Activated CD4-positive, alpha-beta memory T cell treated with anti-CD3 and anti-CD28 coated beads for 36 hours (primary cell): ENCODE data around the gene ORC4. TPM values are rescaled to one million over a fixed set of nuclear protein-coding genes. Genes with fewer than 3 reads are reported as not detected.

ENCODE experiments used
- CTCF ChIA-PET: fragments of 350-600 bp; sonication (Branson Sonifier 250); formaldehyde crosslinking; loops from one replicate; lab custom pipeline; 2021; ENCODE audit warnings: antibody characterized with exemption, inconsistent platforms; lab: Charles Lee
- POLR2A ChIA-PET: fragments of 350-600 bp; sonication (Branson Sonifier 250); formaldehyde crosslinking; loops from one replicate; lab custom pipeline; 2021; ENCODE audit warnings: antibody characterized with exemption; lab: Charles Lee
- DNase-seq: peaks from one replicate; pipeline ENCODE4 v3.0.0-alpha.2; 2020
- H3K27ac Mint-ChIP-seq: one replicate; pipeline ENCODE4 v1.8.0; 2021; ENCODE audit warnings: mixed read lengths
- H3K27me3 Mint-ChIP-seq: one replicate; pipeline ENCODE4 v1.8.0; 2021; ENCODE audit warnings: mixed read lengths
- H3K36me3 Mint-ChIP-seq: one replicate; pipeline ENCODE4 v1.8.0; 2021; ENCODE audit warnings: mixed read lengths
- H3K4me1 Mint-ChIP-seq: one replicate; pipeline ENCODE4 v1.8.0; 2021; ENCODE audit warnings: low read depth, mixed read lengths
- H3K4me3 Mint-ChIP-seq: one replicate; pipeline ENCODE4 v1.8.0; 2021; ENCODE audit warnings: mild to moderate bottlenecking, mixed read lengths
- H3K9me3 Mint-ChIP-seq: one replicate; pipeline ENCODE4 v1.8.0; 2021; ENCODE audit warnings: mixed read lengths
- intact Hi-C: fragments of 100-400 bp; cut with micrococcal nuclease; formaldehyde crosslinking; loops from one replicate; pipeline ENCODE4 v1.15.1; 2023
- total RNA-seq, 2 experiments: library from RNA; stranded (reverse); gene quantifications; one replicate each; pipeline ENCODE4 v1.2.3, GENCODE V29; 2021

Gene ORC4
- total RNA-seq, 2 experiments from 2014 or later, result 34.1 to 34.9 TPM

DNA sequence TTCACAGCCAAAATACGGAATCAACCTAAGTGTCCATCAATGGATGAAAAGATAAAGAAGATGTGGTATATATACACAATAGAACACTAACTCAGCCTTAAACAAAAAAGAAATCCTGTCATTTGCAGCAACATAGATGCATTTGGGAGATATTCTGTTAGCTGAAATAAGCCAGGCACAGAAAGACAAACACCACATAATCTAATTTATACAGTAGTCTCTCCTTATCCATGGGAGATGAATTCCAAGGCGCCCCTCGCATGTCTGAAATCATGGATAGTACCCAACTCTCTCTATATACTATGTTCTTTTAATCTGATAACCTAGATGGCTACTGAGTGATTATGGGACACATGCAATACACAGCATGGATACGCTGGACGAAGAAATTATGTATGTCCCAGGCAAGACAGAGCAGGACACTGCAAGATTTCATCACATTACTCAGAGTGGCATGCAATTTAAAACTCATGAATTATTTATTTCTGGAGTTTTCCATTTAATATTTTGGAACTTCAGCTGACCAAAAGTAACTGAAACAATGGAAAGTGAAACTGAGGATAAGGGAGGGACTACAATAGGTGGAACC, 39.5 kb downstream of the ORC4 start:
- no peak for DNase-seq
- H3K36me3 Mint-ChIP-seq, result peaks cover 14% of the 10 kb centered on the region
- H3K27me3 Mint-ChIP-seq, result no peaks in the 10 kb centered on the region
- no peak overlapping the region for H3K27ac Mint-ChIP-seq
- CTCF ChIA-PET, result interaction anchor here (1.3 kb wide), 1 partner anchor 19 kb away, joined by 4 read pairs; no protein-coding TSS in a partner anchor
- intact Hi-C loops, result no loop called here
- peaks cover 5% of the 10 kb centered on the region for H3K9me3 Mint-ChIP-seq
- POLR2A ChIA-PET, result no interaction called here
- peaks cover 23% of the 10 kb centered on the region for H3K4me1 Mint-ChIP-seq
- H3K4me3 Mint-ChIP-seq, result no peak overlapping the region

DNA sequence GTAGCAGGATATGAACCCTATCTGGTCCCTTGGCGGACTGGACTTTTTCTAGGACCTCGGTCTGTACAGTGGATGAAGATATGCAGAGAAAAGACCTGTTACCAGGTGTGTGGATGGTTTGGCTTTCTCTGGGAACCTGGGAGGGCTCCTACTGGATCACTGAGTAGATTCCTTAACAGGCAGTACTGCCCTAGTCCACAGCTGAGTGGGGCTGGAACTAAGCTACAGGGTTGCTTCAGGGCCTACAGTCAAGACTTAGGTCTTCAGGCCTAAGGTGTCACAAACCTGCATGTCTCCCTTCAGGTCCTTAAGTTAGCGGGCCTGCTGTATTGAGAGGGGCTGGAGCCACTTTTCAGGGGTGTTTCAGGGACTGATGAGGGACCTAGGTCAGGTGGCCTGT, 42.9 kb downstream of the ORC4 start:
- ChIA-PET POLR2A (no interaction called here), CTCF (interaction anchor here (1.4 kb wide), 2 partner anchors 12 to 531 kb away, joined by 3 to 8 read pairs; no protein-coding TSS in a partner anchor)
- Mint-ChIP-seq H3K4me3 (no peak overlapping the region), H3K36me3 (peaks cover 17% of the 10 kb centered on the region), H3K9me3 (peaks cover 5% of the 10 kb centered on the region), H3K27ac (no peak overlapping the region), H3K4me1 (peaks cover 10% of the 10 kb centered on the region), H3K27me3 (no peaks in the 10 kb centered on the region)
- DNase-seq, result no peak
- intact Hi-C loops, result no loop called here

GRCh38 chr2:147976102-147976501, 44.4 kb downstream of the ORC4 start:
- intact Hi-C loops, result no loop called here
- POLR2A ChIA-PET, result no interaction called here
- no peak for DNase-seq
- CTCF ChIA-PET, result interaction anchor here (0.6 kb wide), 1 partner anchor 12 kb away, joined by 4 read pairs; no protein-coding TSS in a partner anchor
- Mint-ChIP-seq H3K27ac (no peak overlapping the region), H3K4me3 (no peak overlapping the region), H3K4me1 (peaks cover 10% of the 10 kb centered on the region), H3K27me3 (no peaks in the 10 kb centered on the region), H3K9me3 (peaks cover 5% of the 10 kb centered on the region), H3K36me3 (peaks cover 18% of the 10 kb centered on the region)

DNA sequence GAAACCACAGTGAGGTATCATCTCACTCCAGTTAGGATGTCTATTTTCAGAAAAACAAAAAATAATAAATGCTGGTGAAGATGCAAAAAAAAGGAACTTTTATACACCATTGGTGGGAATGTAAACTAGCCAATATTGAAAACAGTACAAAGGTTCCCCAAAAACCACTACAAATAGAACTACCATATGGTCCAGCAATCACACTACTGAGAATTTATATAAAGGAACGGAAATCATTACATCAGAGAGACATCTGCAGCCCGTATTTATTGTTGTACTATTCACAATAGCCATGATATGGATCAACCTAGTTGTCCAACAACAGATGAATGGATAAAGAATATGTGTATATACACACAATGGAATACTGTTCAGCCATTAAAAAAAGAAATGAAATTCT, 52.0 kb downstream of the ORC4 start:
- no peaks in the 10 kb centered on the region for H3K27me3 Mint-ChIP-seq
- ChIA-PET CTCF (no interaction called here), POLR2A (no interaction called here)
- no peak overlapping the region for H3K4me3 Mint-ChIP-seq
- no peaks in the 10 kb centered on the region for H3K4me1 Mint-ChIP-seq
- H3K36me3 Mint-ChIP-seq, result peaks cover 57% of the 10 kb centered on the region
- H3K9me3 Mint-ChIP-seq, result peaks cover 39% of the 10 kb centered on the region
- DNase-seq, result no peak
- no peak overlapping the region for H3K27ac Mint-ChIP-seq
- intact Hi-C loops, result no loop called here

DNA sequence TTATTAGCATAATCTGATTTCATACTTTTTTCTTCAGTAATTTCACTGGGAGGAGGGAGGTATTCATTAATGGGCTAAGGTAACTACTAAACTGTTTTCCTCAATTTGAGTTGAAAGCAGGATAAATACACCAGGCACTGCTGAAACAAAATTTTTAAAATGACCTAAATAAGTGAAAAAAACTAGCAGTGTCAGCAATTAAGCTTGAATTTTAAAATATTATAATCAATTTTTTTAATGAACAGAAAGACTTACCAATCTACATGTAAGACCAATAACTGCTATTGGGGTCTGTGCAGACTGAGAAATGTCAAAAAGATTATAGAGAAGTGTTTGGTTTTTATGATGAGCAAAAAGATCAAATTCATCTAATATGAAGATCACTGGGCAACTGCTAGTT, 68.4 kb downstream of the ORC4 start:
- H3K4me3 Mint-ChIP-seq, result no peak overlapping the region
- DNase-seq, result no peak
- intact Hi-C loops, result no loop called here
- ChIA-PET CTCF (no interaction called here), POLR2A (no interaction called here)
- no peak overlapping the region for H3K27ac Mint-ChIP-seq
- H3K27me3 Mint-ChIP-seq, result no peaks in the 10 kb centered on the region
- no peaks in the 10 kb centered on the region for H3K4me1 Mint-ChIP-seq
- H3K36me3 Mint-ChIP-seq, result peaks cover 11% of the 10 kb centered on the region
- H3K9me3 Mint-ChIP-seq, result no peaks in the 10 kb centered on the region

DNA sequence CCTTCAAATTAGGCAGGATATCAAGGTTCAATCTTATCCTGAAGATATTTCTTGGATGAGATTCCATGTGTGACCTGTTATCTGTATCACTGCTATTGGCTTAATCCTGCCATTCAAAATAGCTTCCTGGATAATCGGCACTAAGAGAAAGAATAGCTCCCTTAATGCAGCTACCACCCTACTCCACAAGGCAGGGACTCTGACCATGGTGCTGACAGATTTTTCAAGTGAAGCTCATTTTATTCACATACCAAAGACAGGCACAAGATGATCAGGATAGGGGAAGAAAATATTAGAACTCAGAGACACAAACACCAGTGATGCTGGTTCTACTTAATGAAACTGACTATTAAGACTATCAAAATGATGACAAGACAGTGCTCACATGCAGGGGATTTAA, 74.9 kb downstream of the ORC4 start:
- Mint-ChIP-seq H3K9me3 (no peaks in the 10 kb centered on the region), H3K27me3 (no peaks in the 10 kb centered on the region), H3K36me3 (no peaks in the 10 kb centered on the region), H3K27ac (no peak overlapping the region), H3K4me1 (no peaks in the 10 kb centered on the region), H3K4me3 (no peak overlapping the region)
- no peak for DNase-seq
- intact Hi-C loops, result no loop called here
- CTCF ChIA-PET, result no interaction called here
- POLR2A ChIA-PET, result no interaction called here

DNA sequence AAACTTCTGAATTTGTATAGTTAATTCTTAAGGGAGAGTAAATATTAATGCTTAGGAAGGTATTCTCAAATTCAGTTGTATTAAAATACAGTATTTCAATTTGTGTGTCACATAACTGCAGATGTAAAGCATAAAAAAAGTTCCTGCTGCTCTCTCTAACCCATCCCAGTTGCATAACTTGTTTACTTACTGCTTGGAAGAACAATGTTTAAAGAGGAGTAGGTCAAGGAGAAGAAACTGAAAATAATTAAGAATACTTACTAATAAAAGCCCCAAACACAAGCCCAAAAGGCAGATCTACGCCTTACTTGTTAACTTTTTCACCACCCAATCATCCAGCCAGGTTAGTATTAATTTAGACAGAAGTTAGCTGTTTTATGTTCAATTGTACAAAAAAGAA, 81.2 kb downstream of the ORC4 start:
- Mint-ChIP-seq H3K27me3 (no peaks in the 10 kb centered on the region), H3K27ac (no peak overlapping the region), H3K4me1 (no peaks in the 10 kb centered on the region), H3K36me3 (peaks cover 4% of the 10 kb centered on the region), H3K9me3 (no peaks in the 10 kb centered on the region), H3K4me3 (no peak overlapping the region)
- no peak for DNase-seq
- POLR2A ChIA-PET, result no interaction called here
- intact Hi-C loops, result no loop called here
- CTCF ChIA-PET, result interaction anchor here (0.9 kb wide), 1 partner anchor 570 kb away, joined by 3 read pairs; no protein-coding TSS in a partner anchor

DNA sequence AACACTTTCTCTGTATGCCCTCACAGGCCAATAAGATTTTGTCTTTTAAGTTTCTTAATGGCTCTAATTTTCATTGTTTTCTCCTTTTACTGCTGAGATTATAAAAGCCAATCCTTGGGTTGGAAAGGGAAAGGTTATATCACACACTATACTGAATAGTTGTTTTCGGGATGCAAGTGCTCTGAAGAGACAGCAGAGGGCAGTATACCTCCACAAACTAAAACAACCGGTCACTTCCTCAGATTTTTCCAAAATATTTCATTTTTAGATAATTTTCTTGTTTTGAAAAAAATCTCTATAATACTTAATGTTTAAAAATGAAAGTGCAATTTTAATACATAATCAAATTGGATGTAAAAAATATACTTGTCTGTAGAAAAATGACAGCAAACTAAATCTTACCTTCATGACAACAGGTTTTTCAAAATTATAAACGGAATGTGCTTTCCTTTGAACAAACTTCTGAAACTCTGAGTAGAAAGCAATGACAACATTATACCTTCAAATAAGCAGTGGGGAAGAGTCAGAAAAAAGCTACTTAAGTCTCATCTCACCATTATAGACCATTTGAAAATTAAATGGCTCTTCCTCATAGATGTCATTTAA, 82.7 kb downstream of the ORC4 start:
- ChIA-PET CTCF (interaction anchor here (0.6 to 4.4 kb wide), 3 partner anchors 83 to 1052 kb away, joined by 3 to 33 read pairs (median 5); partner anchors contain the start of genes MBD5 and ORC4), POLR2A (no interaction called here)
- Mint-ChIP-seq H3K4me1 (no peaks in the 10 kb centered on the region), H3K9me3 (no peaks in the 10 kb centered on the region), H3K36me3 (peaks cover 4% of the 10 kb centered on the region), H3K27ac (no peak overlapping the region), H3K27me3 (no peaks in the 10 kb centered on the region), H3K4me3 (no peak overlapping the region)
- intact Hi-C loops, result loop anchor here (1.0 kb wide), 2 partner anchors 571 to 1052 kb away; no protein-coding TSS in a partner anchor
- DNase-seq, result no peak

DNA sequence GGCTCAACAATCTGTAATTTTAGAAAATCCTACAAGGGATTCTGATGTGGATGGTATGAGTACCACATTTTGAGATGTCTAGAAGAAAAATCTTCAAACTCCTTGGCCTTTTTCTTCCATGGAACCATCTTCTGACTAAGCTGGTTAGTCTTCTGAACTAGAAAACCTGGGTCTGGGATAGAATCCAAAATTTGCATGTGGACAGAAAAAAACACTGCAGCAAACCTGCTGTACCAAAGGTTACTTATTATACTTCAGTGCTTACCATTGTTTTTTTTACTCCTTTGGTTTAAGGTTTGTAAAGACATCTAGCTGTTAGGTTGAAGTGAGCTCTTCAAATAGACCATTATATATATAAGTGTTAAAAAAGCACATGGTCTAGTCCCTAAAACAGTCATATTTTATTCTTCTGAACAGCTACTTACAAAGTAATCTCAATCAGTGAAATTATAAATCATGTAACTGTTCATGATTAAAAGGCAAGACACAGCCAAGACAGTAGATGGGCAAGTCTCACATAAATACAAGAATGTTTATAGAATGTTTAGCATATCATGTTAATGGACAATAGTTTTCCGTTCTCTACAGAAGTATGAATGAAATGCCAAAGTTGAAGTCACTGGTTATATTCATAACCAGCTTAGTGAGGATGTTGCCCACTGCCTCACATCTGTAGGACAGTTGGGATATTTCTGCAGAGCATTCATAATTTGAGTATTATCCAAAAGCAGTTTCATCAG, 85.5 kb downstream of the ORC4 start:
- DNase-seq, result no peak
- H3K27me3 Mint-ChIP-seq, result no peaks in the 10 kb centered on the region

DNA sequence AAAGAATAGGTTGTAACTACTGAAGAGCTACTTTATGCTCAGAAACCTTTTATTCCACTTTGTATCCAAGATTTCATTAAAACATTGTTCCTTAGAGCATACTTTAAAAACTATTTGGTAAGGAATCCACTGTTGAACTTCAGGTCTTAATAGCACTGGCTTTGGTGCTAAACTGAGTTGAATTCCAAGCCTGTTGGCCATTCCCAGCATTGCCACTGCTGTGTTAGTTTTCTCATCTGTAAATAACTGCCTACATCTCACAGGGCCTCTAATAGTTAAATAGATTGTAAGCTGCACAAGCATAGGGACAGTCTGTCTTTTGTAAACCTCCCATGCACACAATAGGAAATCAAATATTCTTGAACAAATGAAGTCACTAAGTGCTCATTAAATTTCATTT, 86.6 kb downstream of the ORC4 start:
- H3K27ac Mint-ChIP-seq, result no peak overlapping the region
- intact Hi-C loops, result no loop called here
- no peaks in the 10 kb centered on the region for H3K4me1 Mint-ChIP-seq
- H3K4me3 Mint-ChIP-seq, result no peak overlapping the region
- POLR2A ChIA-PET, result no interaction called here
- H3K27me3 Mint-ChIP-seq, result no peaks in the 10 kb centered on the region
- CTCF ChIA-PET, result interaction anchor here (2.3 kb wide), 1 partner anchor 1056 kb away, joined by 10 read pairs; no protein-coding TSS in a partner anchor
- DNase-seq, result no peak
- H3K36me3 Mint-ChIP-seq, result peaks cover 7% of the 10 kb centered on the region
- H3K9me3 Mint-ChIP-seq, result no peaks in the 10 kb centered on the region

More for the DNA sequence above, 85.5 kb downstream of the ORC4 start:
- POLR2A ChIA-PET, result no interaction called here
- H3K4me3 Mint-ChIP-seq, result no peak overlapping the region
- H3K27ac Mint-ChIP-seq, result no peak overlapping the region
- CTCF ChIA-PET, result interaction anchor here (0.6 to 4.4 kb wide), 5 partner anchors 270 to 1055 kb away, joined by 3 to 33 read pairs (median 4); no protein-coding TSS in a partner anchor
- H3K9me3 Mint-ChIP-seq, result no peaks in the 10 kb centered on the region
- intact Hi-C loops, result no loop called here
- H3K36me3 Mint-ChIP-seq, result peaks cover 6% of the 10 kb centered on the region
- H3K4me1 Mint-ChIP-seq, result no peaks in the 10 kb centered on the region

DNA sequence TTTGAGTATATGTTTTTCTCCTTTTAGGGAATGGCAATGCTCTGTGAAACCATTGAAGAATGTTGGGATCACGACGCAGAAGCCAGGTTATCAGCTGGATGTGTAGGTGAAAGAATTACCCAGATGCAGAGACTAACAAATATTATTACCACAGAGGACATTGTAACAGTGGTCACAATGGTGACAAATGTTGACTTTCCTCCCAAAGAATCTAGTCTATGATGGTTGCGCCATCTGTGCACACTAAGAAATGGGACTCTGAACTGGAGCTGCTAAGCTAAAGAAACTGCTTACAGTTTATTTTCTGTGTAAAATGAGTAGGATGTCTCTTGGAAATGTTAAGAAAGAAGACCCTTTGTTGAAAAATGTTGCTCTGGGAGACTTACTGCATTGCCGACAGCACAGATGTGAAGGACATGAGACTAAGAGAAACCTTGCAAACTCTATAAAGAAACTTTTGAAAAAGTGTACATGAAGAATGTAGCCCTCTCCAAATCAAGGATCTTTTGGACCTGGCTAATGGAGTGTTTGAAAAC, 93.4 kb downstream of the ORC4 start:
- POLR2A ChIA-PET, result no interaction called here
- Mint-ChIP-seq H3K36me3 (peaks cover 14% of the 10 kb centered on the region), H3K4me3 (no peak overlapping the region), H3K4me1 (peaks cover 12% of the 10 kb centered on the region), H3K27me3 (no peaks in the 10 kb centered on the region), H3K27ac (no peak overlapping the region), H3K9me3 (no peaks in the 10 kb centered on the region)
- intact Hi-C loops, result no loop called here
- DNase-seq, result no peak
- CTCF ChIA-PET, result no interaction called here

- no peaks in the 10 kb centered on the region for H3K27me3 Mint-ChIP-seq
- H3K9me3 Mint-ChIP-seq, result no peaks in the 10 kb centered on the region
- ChIA-PET POLR2A (no interaction called here), CTCF (no interaction called here)
- peaks cover 14% of the 10 kb centered on the region for H3K36me3 Mint-ChIP-seq
- H3K27ac Mint-ChIP-seq, result no peak overlapping the region
- H3K4me3 Mint-ChIP-seq, result no peak overlapping the region
- intact Hi-C loops, result no loop called here
- DNase-seq, result no peak
- H3K4me1 Mint-ChIP-seq, result peaks cover 12% of the 10 kb centered on the region
Measured at GRCh38 chr2:147925886-147926285, 94.7 kb downstream of the ORC4 start.
